GM12878 (cell line): ENCODE results near the gene ASH1L. TPM values are rescaled to one million over a fixed set of nuclear protein-coding genes. Genes with fewer than 3 reads are reported as not detected.
A peak's percentile ranks its signal among the peaks of the same experiment; 100 is the strongest.

Experiments
- ATAC-seq: fragments of 200-7000 bp; cut with Tn5 transposase; 3 replicates; pipeline ENCODE4 v1.9.1; 2020; ENCODE audit warnings: mild to moderate bottlenecking, moderate library complexity
- BruUV-seq: library from RNA; stranded (reverse); fragments of 400-500 nt; replicated peaks from 2 replicates; lab custom pipeline; 2021; lab: Mats Ljungman, UMichigan
- CTCF ChIA-PET: fragments of 300-600 bp; sonication (Branson Sonifier 250); formaldehyde crosslinking; extraction: SDS; loops from one replicate; lab custom pipeline; 2021; ENCODE audit warnings: inconsistent platforms; lab: Yijun Ruan, JAX
- POLR2A ChIA-PET: fragments of 350-600 bp; formaldehyde crosslinking; extraction: SDS; loops from one replicate; lab custom pipeline; 2021; ENCODE audit warnings: inconsistent platforms; lab: Charles Lee
- RAD21 ChIA-PET: fragments of 300-600 bp; sonication (Branson Sonifier 250); formaldehyde crosslinking; loops from one replicate; lab custom pipeline; 2023; ENCODE audit warnings: antibody characterized with exemption; ENCODE audit not compliant: unreplicated experiment; lab: Charles Lee
- SMC1A ChIA-PET: fragments of 300-600 bp; sonication (Branson Sonifier 250); formaldehyde crosslinking; loops from one replicate; lab custom pipeline; 2023; ENCODE audit not compliant: unreplicated experiment, uncharacterized antibody; lab: Charles Lee
- DNase-seq: peaks from one replicate; pipeline ENCODE4 v3.0.0-alpha.2; 2011; ENCODE audit warnings: low read depth, low spot score
- FAIRE-seq: peaks from 3 replicates; lab custom pipeline; 2011; peaks lifted over from hg19 to GRCh38; lab: Jason Lieb, UNC
- H2AFZ ChIP-seq: 2 replicates; pipeline ENCODE4 v1.6.0; 2011; ENCODE audit warnings: low read depth, low read length, control low read depth; ENCODE audit not compliant: control insufficient read depth
- H3K27ac ChIP-seq: 2 replicates; pipeline ENCODE4 v1.5.1; 2011; ENCODE audit warnings: control low read depth; ENCODE audit not compliant: control insufficient read depth, insufficient read depth
- H3K27me3 ChIP-seq, 2 experiments: replicated peaks in 1 of 2; 2 replicates each; pipeline versions ENCODE4 v1.6.0 to v1.6.1; 2011; ENCODE audit warnings: low read length in 1 of 2; ENCODE audit not compliant: control insufficient read depth in 2 of 2, insufficient read depth in 2 of 2
- H3K36me3 ChIP-seq, 2 experiments: 2 replicates each; pipeline ENCODE4 v1.5.1; 2011; ENCODE audit warnings: low read length in 1 of 2; ENCODE audit not compliant: control insufficient read depth in 2 of 2, insufficient read depth in 2 of 2
- H3K4me1 ChIP-seq: 2 replicates; pipeline ENCODE4 v1.6.1; 2011; ENCODE audit warnings: mild to moderate bottlenecking, low read length, moderate library complexity, mixed read lengths; ENCODE audit not compliant: control insufficient read depth, insufficient read depth
- H3K4me2 ChIP-seq: 2 replicates; pipeline ENCODE4 v1.6.0; 2011; ENCODE audit warnings: control low read depth; ENCODE audit not compliant: control insufficient read depth, insufficient read depth
- H3K4me3 ChIP-seq: fragments of 200-600 bp; sonication (generic); 2 replicates; pipeline ENCODE4 v1.5.1; 2016
- H3K79me2 ChIP-seq: 2 replicates; pipeline ENCODE4 v1.6.0; 2011; ENCODE audit warnings: low read length; ENCODE audit not compliant: control insufficient read depth, insufficient read depth
- H3K9ac ChIP-seq: 2 replicates; pipeline ENCODE4 v1.8.0; 2011; ENCODE audit warnings: low read length, control low read depth, mixed read lengths; ENCODE audit not compliant: control insufficient read depth, insufficient read depth
- H3K9me3 ChIP-seq: replicated peaks from 3 replicates; pipeline ENCODE4 v1.5.1; 2011; ENCODE audit warnings: mild to moderate bottlenecking, low read length; ENCODE audit not compliant: control insufficient read depth, insufficient read depth
- H4K20me1 ChIP-seq: 2 replicates; pipeline ENCODE4 v1.6.0; 2011; ENCODE audit not compliant: control insufficient read depth, insufficient read depth
- CBFB ChIP-seq: IDR thresholded peaks from 2 replicates; pipeline ENCODE4 v1.6.1; 2016; ENCODE audit warnings: antibody characterized with exemption, low read depth
- EP300 ChIP-seq, 2 experiments: fragments of 150-350 bp in 1 of 2; IDR thresholded peaks; 2 replicates each; pipeline ENCODE4 v1.6.1; 2011 to 2012; ENCODE audit warnings: low read depth in 2 of 2, low read length in 2 of 2, borderline replicate concordance in 1 of 2, improper control_type of control experiment in 1 of 2, inconsistent platforms in 1 of 2; ENCODE audit not compliant: control insufficient read depth in 1 of 2
- NFXL1 ChIP-seq: fragments of 450-650 bp; IDR thresholded peaks from 2 replicates; pipeline ENCODE4 v1.6.1; 2017; ENCODE audit warnings: antibody characterized with exemption, mild to moderate bottlenecking, borderline replicate concordance
- NR2F1 ChIP-seq: fragments of 450-650 bp; conservative IDR thresholded peaks from 2 replicates; pipeline ENCODE4 v1.6.1; 2017; ENCODE audit warnings: mild to moderate bottlenecking
- SMAD5 ChIP-seq: IDR thresholded peaks from 2 replicates; pipeline ENCODE4 v1.6.1; 2016; ENCODE audit warnings: antibody characterized with exemption, low read depth
- SMC3 ChIP-seq: IDR thresholded peaks from 2 replicates; pipeline ENCODE4 v1.6.1; 2011; ENCODE audit warnings: low read length, improper control_type of control experiment, borderline replicate concordance
- ZNF592 ChIP-seq: fragments of 450-650 bp; IDR thresholded peaks from 2 replicates; pipeline ENCODE4 v1.6.1; 2017; ENCODE audit warnings: mild to moderate bottlenecking, moderate library complexity
- WGBS: methylation state at CpG from one replicate; pipeline ENCODE4 v1.1.6; 2016; ENCODE audit warnings: low lambda C conversion rate; ENCODE audit not compliant: insufficient replicate concordance, insufficient coverage; ENCODE audit errors: missing lambda C conversion rate; 5-methylcytosine and 5-hydroxymethylcytosine counted together
- in situ Hi-C: fragments of 300-500 bp; cut with MboI; formaldehyde crosslinking; loops from 9 replicates; pipeline ENCODE4 v1.14.3; 2018; ENCODE audit warnings: mixed read lengths
- intact Hi-C: fragments of 100-400 bp; cut with micrococcal nuclease; formaldehyde crosslinking; loops from one replicate; pipeline ENCODE4 v1.14.2; 2022; ENCODE audit not compliant: unreplicated experiment
- polyA plus RNA-seq, 11 experiments: library from polyadenylated mRNA; depleted of rRNA in 4 of 11; unstranded in 6 of 11; stranded (reverse) in 5 of 11; fragments of >200 nt; fragmentation: Nextera tagmentation in 4 of 11; fragmentation: Illumina TruSeq in 1 of 11; extraction: Ambion mirVana in 4 of 11; extraction: Trizol in 1 of 11; gene quantifications; 1 replicate in 1 of 11; 2 replicates in 10 of 11; pipeline versions ENCODE4 v1.2.1 to v1.2.3, GENCODE V29; 2011 to 2016; ENCODE audit warnings: inconsistent platforms in 2 of 11, missing spikeins in 2 of 11, low read depth in 1 of 11
- total RNA-seq, 4 experiments: library from RNA; depleted of rRNA in 3 of 4; stranded (reverse); fragments of >200 nt in 3 of 4; fragmentation: Illumina TruSeq in 1 of 4; extraction: Trizol in 1 of 4; gene quantifications; 2 replicates each; pipeline versions ENCODE4 v1.2.1 to v1.2.3, GENCODE V29; 2013 to 2021
- TF ChIP-seq, protein P1 (sequence below): fragments of 450-650 bp; IDR thresholded peaks from 2 replicates; pipeline ENCODE4 v1.6.1; 2016; ENCODE audit warnings: mild to moderate bottlenecking

ASH1L gene
- total and polyA plus RNA-seq, 10 of the 15 experiments (the other 5 are each of a cell fraction or from before 2014, with no cell fraction given) = 1.7 to 23.9 (median 16.6) TPM

DNA sequence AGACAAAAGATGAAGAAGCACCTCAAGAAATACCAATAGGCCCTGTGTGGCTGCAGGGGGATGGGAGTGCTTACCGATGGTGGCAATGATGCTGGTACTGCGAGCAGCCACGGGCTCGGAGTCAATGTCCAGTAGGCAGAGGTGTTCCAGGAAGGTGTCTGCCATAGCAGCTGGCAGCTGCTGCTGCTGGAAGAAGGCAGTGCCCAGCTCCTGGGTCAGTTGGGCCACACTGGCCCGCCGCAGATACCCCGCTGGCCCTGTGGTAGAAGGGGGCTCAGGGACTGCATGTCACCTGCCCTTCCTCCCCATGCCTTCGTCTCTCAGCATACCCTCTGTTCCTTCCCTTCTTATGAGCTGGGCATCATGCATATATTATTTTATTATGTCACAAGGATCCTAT is 262.6 kb downstream of the ASH1L start (continued):
- TF ChIP-seq ZNF592 = no peak
- TF ChIP-seq NR2F1 = no peak
- no peak for TF ChIP-seq SMC3
- no peak for TF ChIP-seq SMAD5
- no peak for TF ChIP-seq CBFB

- TF ChIP-seq NR2F1 = peak; percentile 35; the same call in 1 of the 2 replicates
- no peak for TF ChIP-seq NFXL1
- TF ChIP-seq EP300 (IDR thresholded peaks at IDR 0.05; ENCODE audit: borderline replicate concordance in 1 of 2, control insufficient read depth in 1 of 2, low read depth in 2 of 2, low read length in 2 of 2) = no peak
- TF ChIP-seq, protein P1, sequence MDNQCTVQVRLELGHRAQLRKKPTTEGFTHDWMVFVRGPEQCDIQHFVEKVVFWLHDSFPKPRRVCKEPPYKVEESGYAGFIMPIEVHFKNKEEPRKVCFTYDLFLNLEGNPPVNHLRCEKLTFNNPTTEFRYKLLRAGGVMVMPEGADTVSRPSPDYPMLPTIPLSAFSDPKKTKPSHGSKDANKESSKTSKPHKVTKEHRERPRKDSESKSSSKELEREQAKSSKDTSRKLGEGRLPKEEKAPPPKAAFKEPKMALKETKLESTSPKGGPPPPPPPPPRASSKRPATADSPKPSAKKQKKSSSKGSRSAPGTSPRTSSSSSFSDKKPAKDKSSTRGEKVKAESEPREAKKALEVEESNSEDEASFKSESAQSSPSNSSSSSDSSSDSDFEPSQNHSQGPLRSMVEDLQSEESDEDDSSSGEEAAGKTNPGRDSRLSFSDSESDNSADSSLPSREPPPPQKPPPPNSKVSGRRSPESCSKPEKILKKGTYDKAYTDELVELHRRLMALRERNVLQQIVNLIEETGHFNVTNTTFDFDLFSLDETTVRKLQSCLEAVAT = no peak
- TF ChIP-seq, all 136 proteins: peak for 1
- RAD21 ChIA-PET = no interaction called here
- Histone ChIP-seq H3K27me3 (no peaks in the 10 kb centered on the region; a peak in 1 of 4 replicates), H3K4me1 (peaks cover 3% of the 10 kb centered on the region; the same call in 1 of the 2 replicates), H3K27ac (no peak overlapping the region), H3K4me3 (no peak overlapping the region), H4K20me1 (no peaks in the 10 kb centered on the region), H3K4me2 (no peak overlapping the region), H2AFZ (peak overlapping the region; percentile 70), H3K9me3 (no peaks in the 10 kb centered on the region), H3K79me2 (no peaks in the 10 kb centered on the region), H3K36me3 (no peaks in the 10 kb centered on the region), H3K9ac (no peak overlapping the region)
- POLR2A ChIA-PET = interaction anchor here (0.5 to 1.3 kb wide), 3 partner anchors 11 to 37 kb away, joined by 4 to 8 read pairs (median 5); partner anchors contain the start of gene FDPS
- DNase-seq = no peak
- CTCF ChIA-PET = no interaction called here
- peak; percentile 39 for ATAC-seq
- intact Hi-C loops = no loop called here
- FAIRE-seq = peak; percentile 61
- WGBS = 22% methylated on average over 7 of the region's 7 CpGs
- in situ Hi-C loops = no loop called here
- BruUV-seq = no TSS peak
- SMC1A ChIA-PET = interaction anchor here (1.0 kb wide), 1 partner anchor 19 kb away, joined by 3 read pairs; no protein-coding TSS in a partner anchor
Measured at GRCh38 chr1:155297384-155297783, 265.2 kb downstream of the ASH1L start.
